Measurements from ENCODE around the gene AVPR2.

- TF ChIP-seq CTCF (IDR thresholded peaks at IDR 0.05 in 2 of 3, conservative IDR thresholded peaks at IDR 0.05 in 1 of 3; ENCODE audit: control insufficient read depth in 2 of 3, extremely low read depth in 1 of 3, insufficient read depth in 1 of 3, low read depth in 3 of 3, low read length in 3 of 3), result no peak
- no peak for TF ChIP-seq TAF1 (IDR thresholded peaks at IDR 0.05; ENCODE audit: borderline replicate concordance, low read depth, low read length)
- TF ChIP-seq REST (IDR thresholded peaks at IDR 0.05; ENCODE audit: low read depth, low read length), result no peak
- no peak for TF ChIP-seq NFYA (IDR thresholded peaks at IDR 0.05; ENCODE audit: borderline replicate concordance, low read depth, low read length)
- no peak for TF ChIP-seq EP300 (IDR thresholded peaks at IDR 0.05; ENCODE audit: borderline replicate concordance in 1 of 2, control insufficient read depth in 1 of 2, low read depth in 2 of 2, low read length in 2 of 2)
- TF ChIP-seq EZH2 (IDR thresholded peaks at IDR 0.05; ENCODE audit: borderline replicate concordance, control insufficient read depth, low read depth, low read length), result no peak
- TF ChIP-seq GABPA (IDR thresholded peaks at IDR 0.05; ENCODE audit: low read depth), result no peak
- TF ChIP-seq LARP7 (IDR thresholded peaks at IDR 0.05), result no peak
- TF ChIP-seq PRDM15 (CRISPR knock-in tag; IDR thresholded peaks at IDR 0.05), result no peak
Measured at GRCh38 chrX:153931151-153931550, 26.7 kb downstream of the AVPR2 start.
